ENCODE data around the gene DIAPH1.
A peak's percentile ranks its signal among the peaks of the same experiment; 100 is the strongest.

Gene DIAPH1

GRCh38 chr5:141496038-141496437, 122.8 kb downstream of the DIAPH1 start:
- H3K4me3 Mint-ChIP-seq = peak overlapping the region; percentile 75
- peaks cover 3% of the 10 kb centered on the region for H3K9me3 Mint-ChIP-seq
- DNase-seq = no peak
- H3K27ac Mint-ChIP-seq = peak overlapping the region; percentile 96
- peaks cover 60% of the 10 kb centered on the region for H3K36me3 Mint-ChIP-seq (ENCODE audit: low read depth)
- H3K27me3 Mint-ChIP-seq (ENCODE audit: low read depth, poor library complexity) = peaks cover 6% of the 10 kb centered on the region
- H3K4me1 Mint-ChIP-seq = peaks cover 49% of the 10 kb centered on the region
- TF ChIP-seq CTCF (IDR thresholded peaks at IDR 0.05) = no peak

GRCh38 chr5:141495453-141495811, 123.4 kb downstream of the DIAPH1 start:
- H3K9me3 Mint-ChIP-seq = peaks cover 9% of the 10 kb centered on the region
- DNase-seq = no peak
- peaks cover 6% of the 10 kb centered on the region for H3K27me3 Mint-ChIP-seq (ENCODE audit: low read depth, poor library complexity)
- H3K4me1 Mint-ChIP-seq = peaks cover 48% of the 10 kb centered on the region
- H3K27ac Mint-ChIP-seq = peak overlapping the region; percentile 96
- TF ChIP-seq CTCF (IDR thresholded peaks at IDR 0.05) = no peak
- H3K4me3 Mint-ChIP-seq = peak overlapping the region; percentile 75
- peaks cover 62% of the 10 kb centered on the region for H3K36me3 Mint-ChIP-seq (ENCODE audit: low read depth)

- peaks cover 48% of the 10 kb centered on the region for H3K4me1 Mint-ChIP-seq
- H3K4me3 Mint-ChIP-seq = peak overlapping the region; percentile 75
- H3K9me3 Mint-ChIP-seq = peaks cover 14% of the 10 kb centered on the region
- H3K27ac Mint-ChIP-seq = peak overlapping the region; percentile 98
- TF ChIP-seq CTCF (IDR thresholded peaks at IDR 0.05) = no peak
- peaks cover 6% of the 10 kb centered on the region for H3K27me3 Mint-ChIP-seq (ENCODE audit: low read depth, poor library complexity)
- peak; percentile 71 for DNase-seq
- H3K36me3 Mint-ChIP-seq (ENCODE audit: low read depth) = peaks cover 62% of the 10 kb centered on the region
Measured at GRCh38 chr5:141494761-141495452, 123.9 kb downstream of the DIAPH1 start.

GRCh38 chr5:141493500-141494422, 125.0 kb downstream of the DIAPH1 start:
- no peak for TF ChIP-seq CTCF (IDR thresholded peaks at IDR 0.05)
- Mint-ChIP-seq H3K9me3 (peaks cover 24% of the 10 kb centered on the region), H3K4me1 (peaks cover 48% of the 10 kb centered on the region), H3K27ac (peak overlapping the region; percentile 98), H3K36me3 (ENCODE audit: low read depth) (peaks cover 63% of the 10 kb centered on the region), H3K4me3 (peak overlapping the region; percentile 75), H3K27me3 (ENCODE audit: low read depth, poor library complexity) (peaks cover 4% of the 10 kb centered on the region)
- DNase-seq = no peak

- Mint-ChIP-seq H3K4me3 (no peak overlapping the region), H3K27ac (no peak overlapping the region), H3K4me1 (peaks cover 55% of the 10 kb centered on the region), H3K9me3 (peaks cover 39% of the 10 kb centered on the region), H3K27me3 (ENCODE audit: low read depth, poor library complexity) (peaks cover 5% of the 10 kb centered on the region), H3K36me3 (ENCODE audit: low read depth) (peaks cover 65% of the 10 kb centered on the region)
- DNase-seq = no peak
- no peak for TF ChIP-seq CTCF (IDR thresholded peaks at IDR 0.05)
Measured at GRCh38 chr5:141492168-141492885, 126.5 kb downstream of the DIAPH1 start.

Measured in nephron progenitor cell (in vitro differentiated cells).